Measurements from ENCODE around the gene KDM4C. TPM values are rescaled to one million over a fixed set of nuclear protein-coding genes. Genes with fewer than 3 reads are reported as not detected.

Gene KDM4C
- total and polyA plus RNA-seq, 2 of the 13 experiments (the other 11 are each of a cell fraction or from before 2014, with no cell fraction given), result 19.4 to 23.6 TPM

DNA sequence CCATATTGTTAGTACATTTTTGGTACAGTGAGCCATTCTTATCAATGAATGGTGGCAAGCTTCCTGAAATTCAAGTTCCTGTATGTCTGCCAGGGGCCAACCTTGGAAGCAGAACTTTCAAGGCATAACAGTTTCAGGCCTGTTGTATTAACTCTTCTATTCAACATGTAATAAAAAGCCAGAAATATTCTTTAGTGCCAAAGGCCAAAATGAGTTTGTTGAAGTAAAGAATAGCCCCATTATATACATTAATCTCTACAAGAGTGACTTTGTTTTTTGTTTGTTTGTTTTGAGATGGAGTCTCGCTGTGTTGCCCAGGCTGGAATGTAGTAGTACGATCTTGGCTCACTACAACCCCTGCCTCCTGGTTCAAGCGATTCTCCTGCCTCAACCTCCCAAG, 321.3 kb downstream of the KDM4C start:
- no peak overlapping the region for H3K4me2 ChIP-seq (ENCODE audit: low read depth, low read length)
- CTCF ChIA-PET (ENCODE audit: low intra/inter-chr PET ratio, low total read pairs), result no interaction called here
- TF ChIP-seq SMAD9 (CRISPR knock-in tag; IDR thresholded peaks at IDR 0.05), result no peak
- TF ChIP-seq IKZF1 (IDR thresholded peaks at IDR 0.05), result no peak
- TF ChIP-seq, protein P1, sequence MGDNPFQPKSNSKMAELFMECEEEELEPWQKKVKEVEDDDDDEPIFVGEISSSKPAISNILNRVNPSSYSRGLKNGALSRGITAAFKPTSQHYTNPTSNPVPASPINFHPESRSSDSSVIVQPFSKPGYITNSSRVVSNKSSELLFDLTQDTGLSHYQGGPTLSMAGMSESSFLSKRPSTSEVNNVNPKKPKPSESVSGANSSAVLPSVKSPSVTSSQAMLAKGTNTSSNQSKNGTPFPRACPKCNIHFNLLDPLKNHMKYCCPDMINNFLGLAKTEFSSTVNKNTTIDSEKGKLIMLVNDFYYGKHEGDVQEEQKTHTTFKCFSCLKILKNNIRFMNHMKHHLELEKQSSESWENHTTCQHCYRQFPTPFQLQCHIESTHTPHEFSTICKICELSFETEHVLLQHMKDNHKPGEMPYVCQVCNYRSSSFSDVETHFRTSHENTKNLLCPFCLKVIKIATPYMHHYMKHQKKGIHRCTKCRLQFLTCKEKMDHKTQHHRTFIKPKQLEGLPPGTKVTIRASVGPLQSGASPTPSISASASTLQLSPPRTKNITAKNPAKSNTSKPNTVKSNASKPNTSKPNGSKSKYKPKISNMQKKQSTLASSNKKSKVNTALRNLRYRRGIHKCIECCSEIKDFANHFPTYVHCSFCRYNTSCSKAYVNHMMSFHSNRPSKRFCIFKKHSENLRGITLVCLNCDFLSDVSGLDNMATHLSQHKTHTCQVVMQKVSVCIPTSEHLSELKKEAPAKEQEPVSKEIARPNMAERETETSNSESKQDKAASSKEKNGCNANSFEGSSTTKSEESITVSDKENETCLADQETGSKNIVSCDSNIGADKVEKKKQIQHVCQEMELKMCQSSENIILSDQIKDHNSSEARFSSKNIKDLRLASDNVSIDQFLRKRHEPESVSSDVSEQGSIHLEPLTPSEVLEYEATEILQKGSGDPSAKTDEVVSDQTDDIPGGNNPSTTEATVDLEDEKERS (CRISPR knock-in tag; IDR thresholded peaks at IDR 0.05), result no peak
- no peak for TF ChIP-seq ZNF75D (CRISPR knock-in tag; IDR thresholded peaks at IDR 0.05; ENCODE audit: borderline replicate concordance)
- TF ChIP-seq NFE2L2 (IDR thresholded peaks at IDR 0.05; ENCODE audit: low read length), result no peak
- no peak for TF ChIP-seq HNRNPL (IDR thresholded peaks at IDR 0.05; ENCODE audit: low read depth, low read length)
- TF ChIP-seq, protein P2, sequence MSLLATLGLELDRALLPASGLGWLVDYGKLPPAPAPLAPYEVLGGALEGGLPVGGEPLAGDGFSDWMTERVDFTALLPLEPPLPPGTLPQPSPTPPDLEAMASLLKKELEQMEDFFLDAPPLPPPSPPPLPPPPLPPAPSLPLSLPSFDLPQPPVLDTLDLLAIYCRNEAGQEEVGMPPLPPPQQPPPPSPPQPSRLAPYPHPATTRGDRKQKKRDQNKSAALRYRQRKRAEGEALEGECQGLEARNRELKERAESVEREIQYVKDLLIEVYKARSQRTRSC (CRISPR knock-in tag; IDR thresholded peaks at IDR 0.05; ENCODE audit: low read depth), result no peak
- no peak for TF ChIP-seq MAFG (CRISPR knock-in tag; IDR thresholded peaks at IDR 0.05)
- TF ChIP-seq MAF1 (CRISPR knock-in tag; IDR thresholded peaks at IDR 0.05; ENCODE audit: borderline replicate concordance), result no peak
- no peak for TF ChIP-seq SOX6 (IDR thresholded peaks at IDR 0.05)
- TF ChIP-seq SOX6 (CRISPR knock-in tag; IDR thresholded peaks at IDR 0.05), result no peak
- TF ChIP-seq AFF4 (CRISPR knock-in tag; IDR thresholded peaks at IDR 0.05), result no peak
- TF ChIP-seq ZNF782 (CRISPR knock-in tag; IDR thresholded peaks at IDR 0.05; ENCODE audit: borderline replicate concordance), result no peak

More for the DNA sequence above, 321.3 kb downstream of the KDM4C start:
- in situ Hi-C loops (cut with HindIII; ENCODE audit: extremely low pct_ligation_motif_present, low pct_unique_long_range_greater_than_20kb), result no loop called here
- Histone ChIP-seq H3K27me3 (ENCODE audit: control insufficient read depth in 1 of 2, insufficient read depth in 2 of 2, low read length in 2 of 2) (no peaks in the 10 kb centered on the region), H3K27ac (ENCODE audit: extremely low read length, insufficient read depth, low read length) (no peak overlapping the region), H3K79me2 (ENCODE audit: insufficient read depth, low read length) (no peaks in the 10 kb centered on the region), H3K4me1 (ENCODE audit: insufficient read depth, low read length) (0 out of 2 replicates have a peak, but pooled peaks cover 7% of the 10 kb centered on the region), H4K20me1 (ENCODE audit: insufficient read depth, low read length) (no peaks in the 10 kb centered on the region), H3K9me3 (ENCODE audit: low read length) (no peaks in the 10 kb centered on the region), H3K4me3 (replicated peaks in 1 of 3; ENCODE audit: insufficient read depth in 1 of 3, low read depth in 2 of 3, low read length in 3 of 3) (no peak overlapping the region), H2AFZ (ENCODE audit: low read length) (no peak overlapping the region), H3K9ac (ENCODE audit: insufficient read depth, low read depth, low read length) (no peak overlapping the region), H3K36me3 (replicated peaks in 1 of 2; ENCODE audit: control insufficient read depth in 1 of 2, insufficient read depth in 2 of 2, low read length in 2 of 2) (peaks cover 0 to 10% of the 10 kb centered on the region in 2 experiments; a peak in 4 of 5 replicates)
- ATAC-seq (no peak), FAIRE-seq (no peak), DNase-seq (ENCODE audit: low spot score) (no peak)
- POLR2A ChIA-PET, result no interaction called here
- intact Hi-C loops (cut with micrococcal nuclease; ENCODE audit: unreplicated experiment), result no loop called here
- no TSS peak for BruUV-seq (replicated peaks)
- 95% methylated on average over 3 of the region's 3 CpGs for WGBS (ENCODE audit: low lambda C conversion rate)
